GM19397 (cell line): ENCODE results near the gene SH2B3.

Source experiments
- ATAC-seq: cut with Tn5 transposase; IDR thresholded peaks from one replicate; pipeline ENCODE4 v1.9.1; 2021; ENCODE audit warnings: mild to moderate bottlenecking, moderate library complexity; ENCODE audit not compliant: unreplicated experiment

SH2B3 gene

GRCh38 chr12:111408686-111409402, 3.1 kb downstream of the SH2B3 start:
- no peak for ATAC-seq

GRCh38 chr12:111409403-111409779, 3.7 kb downstream of the SH2B3 start:
- no peak for ATAC-seq

- no peak for ATAC-seq
Observed at GRCh38 chr12:111409780-111410430, 4.2 kb downstream of the SH2B3 start.

GRCh38 chr12:111410431-111411184, 4.9 kb downstream of the SH2B3 start:
- ATAC-seq = no peak

GRCh38 chr12:111411185-111411764, 5.6 kb downstream of the SH2B3 start:
- ATAC-seq = no peak

GRCh38 chr12:111412007-111412829, 6.5 kb downstream of the SH2B3 start:
- no peak for ATAC-seq

- ATAC-seq = no peak
Observed at GRCh38 chr12:111412830-111413441, 7.2 kb downstream of the SH2B3 start.

GRCh38 chr12:111413442-111414086, 7.8 kb downstream of the SH2B3 start:
- no peak for ATAC-seq

- no peak for ATAC-seq
Observed at GRCh38 chr12:111414711-111415252, 9.1 kb downstream of the SH2B3 start.

- ATAC-seq = no peak
Observed at GRCh38 chr12:111417290-111417689, 11.6 kb downstream of the SH2B3 start.

- ATAC-seq = no peak
Observed at GRCh38 chr12:111417784-111418593, 12.3 kb downstream of the SH2B3 start.

GRCh38 chr12:111418594-111418880, 12.8 kb downstream of the SH2B3 start:
- no peak for ATAC-seq

- no peak for ATAC-seq
Observed at GRCh38 chr12:111419784-111420183, 14.1 kb downstream of the SH2B3 start.

- ATAC-seq = no peak
Observed at GRCh38 chr12:111420494-111420893, 14.8 kb downstream of the SH2B3 start.

- no peak for ATAC-seq
Observed at GRCh38 chr12:111424189-111424792, 18.6 kb downstream of the SH2B3 start.

- ATAC-seq = no peak
Observed at GRCh38 chr12:111424793-111425251, 19.1 kb downstream of the SH2B3 start.

GRCh38 chr12:111425655-111426054, 19.9 kb downstream of the SH2B3 start:
- no peak for ATAC-seq
